DMS153 (cell line): ENCODE measurements around the gene NES.

ENCODE experiments used
- DNase-seq: peaks from one replicate; lab custom pipeline; 2025; lab: John Stamatoyannopoulos, UW

NES gene

GRCh38 chr1:156703741-156704140 is 26.5 kb upstream of the NES start:
- DNase-seq: no peak

- DNase-seq: no peak
Measured at GRCh38 chr1:156703336-156703735, 26.1 kb upstream of the NES start.

- DNase-seq: no peak
Measured at GRCh38 chr1:156700736-156701531, 23.7 kb upstream of the NES start.

GRCh38 chr1:156698995-156699394 is 21.8 kb upstream of the NES start:
- DNase-seq: no peak

- DNase-seq: peak; percentile 75
Measured at GRCh38 chr1:156697481-156697880, 20.3 kb upstream of the NES start.

- DNase-seq: no peak
Measured at GRCh38 chr1:156696755-156697154, 19.5 kb upstream of the NES start.

GRCh38 chr1:156694690-156694962 is 17.4 kb upstream of the NES start:
- no peak for DNase-seq

GRCh38 chr1:156693848-156694689 is 16.9 kb upstream of the NES start:
- peak; percentile 41 for DNase-seq

GRCh38 chr1:156692925-156693847 is 16.0 kb upstream of the NES start:
- DNase-seq: peak; percentile 90

GRCh38 chr1:156692441-156692924 is 15.3 kb upstream of the NES start:
- DNase-seq: no peak

- DNase-seq: no peak
Measured at GRCh38 chr1:156691665-156692440, 14.6 kb upstream of the NES start.

- no peak for DNase-seq
Measured at GRCh38 chr1:156691191-156691590, 14.0 kb upstream of the NES start.

GRCh38 chr1:156690675-156691036 is 13.4 kb upstream of the NES start:
- DNase-seq: no peak

- no peak for DNase-seq
Measured at GRCh38 chr1:156689953-156690674, 12.9 kb upstream of the NES start.

- DNase-seq: peak; percentile 82
Measured at GRCh38 chr1:156689035-156689952, 12.1 kb upstream of the NES start.

GRCh38 chr1:156684227-156684782 is 7.1 kb upstream of the NES start:
- DNase-seq: no peak

GRCh38 chr1:156682166-156682890 is 5.1 kb upstream of the NES start:
- no peak for DNase-seq

GRCh38 chr1:156681196-156681960 is 4.2 kb upstream of the NES start:
- no peak for DNase-seq
